HG03045 (cell line): Measurements from ENCODE around the gene DGKH.
"Not testable (repeated sequence)": the region's sequence is repeated elsewhere in the genome, so short reads cannot be mapped to it uniquely, and the experiment has no call there.

ENCODE experiments used
- ATAC-seq: cut with Tn5 transposase; IDR thresholded peaks from one replicate; pipeline ENCODE4 v1.9.1; 2021; ENCODE audit warnings: mild to moderate bottlenecking, moderate library complexity; ENCODE audit not compliant: unreplicated experiment

The DGKH gene

GRCh38 chr13:42109957-42110356 lies 61.5 kb downstream of the DGKH start:
- no peak for ATAC-seq

- ATAC-seq = no peak
Observed at GRCh38 chr13:42110410-42111155, 62.1 kb downstream of the DGKH start.

DNA sequence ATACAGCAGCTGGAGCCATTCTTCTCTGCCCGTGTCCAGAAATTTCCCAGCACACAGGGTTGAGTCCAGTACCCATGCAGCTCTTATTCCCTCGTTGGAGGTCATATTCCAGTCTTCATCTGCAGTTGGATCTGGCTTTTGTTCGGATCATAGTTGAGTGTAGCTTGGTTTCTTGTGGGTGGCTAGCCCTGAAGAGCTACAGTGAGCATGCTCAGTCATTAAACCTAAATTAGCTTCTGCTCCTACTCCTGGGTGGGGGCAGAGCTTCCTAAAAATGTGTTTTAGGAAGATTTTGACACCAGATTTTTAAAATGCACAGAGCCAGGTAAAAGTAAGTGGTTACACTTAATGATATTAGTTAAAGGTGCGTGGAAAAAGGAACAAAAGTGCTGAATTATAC lies 64.4 kb downstream of the DGKH start:
- ATAC-seq = no peak

- ATAC-seq = no peak
Observed at GRCh38 chr13:42113478-42113877, 65.0 kb downstream of the DGKH start.

DNA sequence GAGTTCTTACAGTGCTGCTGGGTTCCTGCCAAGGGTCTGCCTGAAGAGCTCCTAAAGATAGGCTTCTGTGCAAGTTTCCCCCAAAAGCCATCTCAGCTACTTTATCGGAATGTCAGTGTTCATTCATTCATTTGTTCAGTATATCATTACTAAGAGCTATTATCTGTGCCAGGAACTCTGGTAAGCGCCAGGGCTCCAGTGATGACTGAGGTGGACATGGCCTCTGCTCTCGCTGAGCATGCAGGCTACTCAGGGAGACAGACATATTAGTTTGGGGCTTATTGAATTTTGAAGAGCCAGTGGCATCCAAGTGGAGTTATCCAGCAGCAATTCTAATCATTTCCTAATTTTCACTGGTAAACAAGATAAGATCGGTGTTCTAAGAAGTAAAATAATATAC lies 65.8 kb downstream of the DGKH start:
- ATAC-seq = no peak

- no peak for ATAC-seq
Observed at GRCh38 chr13:42114912-42115311, 66.5 kb downstream of the DGKH start.

DNA sequence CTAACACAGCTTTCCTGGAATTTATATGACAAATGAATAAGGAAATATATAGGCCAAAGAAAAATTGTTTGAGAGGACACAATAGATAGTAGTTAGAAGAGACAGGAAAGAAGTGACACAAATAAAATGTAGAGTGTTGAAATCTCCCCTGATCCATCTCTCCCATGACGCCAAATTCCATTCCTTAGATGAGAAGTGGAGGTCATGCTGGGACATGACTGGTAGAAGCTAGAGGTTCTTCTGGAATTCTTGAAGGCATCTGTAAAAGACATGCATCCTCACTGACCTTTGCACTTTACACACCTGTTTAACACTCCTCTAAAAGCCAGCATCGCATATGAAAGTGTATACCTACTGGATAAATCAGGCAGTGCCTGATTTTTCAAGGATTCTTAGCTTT lies 67.8 kb downstream of the DGKH start:
- ATAC-seq = no peak

GRCh38 chr13:42119041-42119440 lies 70.6 kb downstream of the DGKH start:
- no peak for ATAC-seq

GRCh38 chr13:42119875-42120274 lies 71.4 kb downstream of the DGKH start:
- no peak for ATAC-seq

- ATAC-seq = no peak
Observed at GRCh38 chr13:42123600-42123999, 75.2 kb downstream of the DGKH start.

- ATAC-seq = no peak
Observed at GRCh38 chr13:42125046-42125445, 76.6 kb downstream of the DGKH start.

GRCh38 chr13:42127047-42127446 lies 78.6 kb downstream of the DGKH start:
- ATAC-seq = no peak

DNA sequence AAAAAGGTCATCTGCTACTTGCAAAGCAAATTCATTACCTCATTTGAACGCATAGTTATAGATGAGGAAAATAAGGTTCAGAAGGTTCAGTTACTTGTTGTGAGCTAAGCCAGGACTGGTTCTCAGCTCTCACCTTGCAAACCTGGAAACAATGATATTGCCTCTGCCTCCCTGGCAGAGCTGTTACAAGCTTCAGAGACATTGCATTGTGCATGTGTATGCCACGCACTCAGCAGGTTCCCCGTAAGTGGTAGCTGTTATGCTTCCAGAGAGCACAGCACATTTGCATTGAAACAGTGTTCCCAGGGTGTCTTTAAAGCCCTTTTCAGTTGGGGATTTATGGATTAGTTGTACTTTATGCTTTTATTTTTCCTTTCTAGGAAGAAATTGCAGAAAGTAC lies 80.6 kb downstream of the DGKH start:
- ATAC-seq = no peak

GRCh38 chr13:42136518-42136917 lies 88.1 kb downstream of the DGKH start:
- ATAC-seq = no peak

DNA sequence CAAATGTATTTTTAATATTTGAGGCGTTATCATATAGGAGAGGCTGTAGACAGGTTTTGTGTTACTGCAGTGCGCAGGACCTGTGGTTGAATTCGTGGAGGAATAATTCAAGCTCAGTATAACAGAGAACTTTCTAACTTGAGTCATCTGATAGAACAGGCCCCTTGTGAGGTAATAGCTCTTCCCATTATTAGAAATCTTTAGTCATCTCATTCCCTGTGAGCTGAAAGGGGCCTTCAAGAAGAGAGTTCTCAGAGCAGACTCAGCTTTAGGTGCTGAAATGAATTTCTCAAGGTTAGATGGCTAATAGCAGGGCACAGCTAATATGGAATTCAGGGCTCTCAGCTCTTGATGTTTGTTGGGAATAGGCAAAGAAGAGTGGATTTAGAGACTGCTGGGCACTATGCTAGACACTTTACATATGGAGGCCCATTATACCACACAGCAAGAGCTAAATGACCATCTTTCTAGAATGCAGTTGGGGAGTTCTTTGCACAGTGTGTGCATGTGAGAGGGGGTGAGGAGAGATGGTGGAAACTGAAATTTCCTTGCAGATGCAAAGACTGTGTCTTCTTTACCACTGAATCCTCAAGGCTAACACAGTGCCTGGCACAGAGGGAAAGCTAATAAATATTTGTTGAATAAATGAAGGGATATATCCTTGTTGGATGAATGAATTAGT lies 89.5 kb downstream of the DGKH start:
- peak; percentile 69 for ATAC-seq

DNA sequence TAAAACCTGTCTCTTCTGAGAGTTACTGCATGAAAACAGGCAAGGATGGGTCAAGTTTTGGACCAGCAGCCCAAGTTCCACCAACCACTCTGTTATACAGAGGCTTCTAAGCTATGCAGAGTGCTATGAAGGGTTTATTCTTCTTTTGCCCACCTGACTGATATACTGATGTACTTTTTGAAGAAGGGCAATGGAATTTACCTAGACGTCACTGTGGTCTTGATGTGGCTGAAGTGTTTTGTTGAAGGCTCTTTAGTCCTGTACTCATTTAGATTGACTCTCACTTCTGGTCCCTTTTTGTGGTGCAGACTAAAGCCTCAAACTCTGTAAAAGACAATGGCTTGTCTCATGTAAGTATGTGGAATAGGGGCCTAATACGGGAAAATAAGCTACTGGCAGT lies 92.0 kb downstream of the DGKH start:
- ATAC-seq = no peak

GRCh38 chr13:42141052-42141451 lies 92.6 kb downstream of the DGKH start:
- ATAC-seq = not testable (repeated sequence)

GRCh38 chr13:42146359-42146758 lies 97.9 kb downstream of the DGKH start:
- no peak for ATAC-seq

- no peak for ATAC-seq
Observed at GRCh38 chr13:42148538-42148937, 100.1 kb downstream of the DGKH start.

GRCh38 chr13:42149136-42149535 lies 100.7 kb downstream of the DGKH start:
- ATAC-seq = no peak

DNA sequence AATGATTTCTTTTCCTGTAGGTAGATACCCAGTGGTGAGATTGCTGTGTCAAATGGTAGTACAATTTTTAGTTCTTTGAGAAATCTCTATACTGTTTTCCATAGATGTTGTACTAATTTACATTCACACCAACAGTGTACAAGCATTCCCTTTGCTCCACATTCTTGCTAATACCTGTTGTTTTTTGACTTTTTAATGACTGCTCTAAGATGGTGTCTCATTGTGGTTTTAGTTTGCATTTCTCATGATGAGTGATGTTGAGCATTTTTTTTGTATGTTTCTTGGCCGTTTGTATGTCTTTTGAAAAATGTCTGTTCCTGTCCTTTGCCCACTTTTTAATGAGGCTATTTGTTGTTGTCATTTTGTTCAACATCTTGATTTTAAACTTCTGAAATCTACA lies 103.3 kb downstream of the DGKH start:
- ATAC-seq = no peak

DNA sequence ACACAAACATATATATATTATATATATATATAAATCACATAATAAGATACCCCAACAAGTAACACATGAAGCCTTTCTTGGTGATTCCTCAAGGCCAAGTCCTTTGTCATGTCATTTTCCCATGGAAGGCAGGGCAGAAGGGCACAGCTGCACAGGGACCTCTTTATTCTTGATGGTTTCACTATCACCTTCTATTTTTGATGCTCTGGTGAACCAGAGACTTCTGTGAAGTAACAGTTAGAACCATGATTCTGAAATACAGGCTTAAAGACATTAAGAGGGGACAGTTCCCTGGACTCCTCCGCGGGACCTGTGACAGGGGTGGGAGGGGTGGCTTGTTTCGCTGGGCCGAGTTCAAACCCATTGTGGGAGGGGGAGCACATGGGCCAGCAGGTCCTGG lies 104.0 kb downstream of the DGKH start:
- ATAC-seq = no peak
